Right forelimb (tissue), 1 donor: ENCODE results near the gene PTCH1.

Experiments
- DNase-seq: peaks from one replicate; pipeline ENCODE4 v3.0.0-alpha.2; 2018

PTCH1 gene

DNA sequence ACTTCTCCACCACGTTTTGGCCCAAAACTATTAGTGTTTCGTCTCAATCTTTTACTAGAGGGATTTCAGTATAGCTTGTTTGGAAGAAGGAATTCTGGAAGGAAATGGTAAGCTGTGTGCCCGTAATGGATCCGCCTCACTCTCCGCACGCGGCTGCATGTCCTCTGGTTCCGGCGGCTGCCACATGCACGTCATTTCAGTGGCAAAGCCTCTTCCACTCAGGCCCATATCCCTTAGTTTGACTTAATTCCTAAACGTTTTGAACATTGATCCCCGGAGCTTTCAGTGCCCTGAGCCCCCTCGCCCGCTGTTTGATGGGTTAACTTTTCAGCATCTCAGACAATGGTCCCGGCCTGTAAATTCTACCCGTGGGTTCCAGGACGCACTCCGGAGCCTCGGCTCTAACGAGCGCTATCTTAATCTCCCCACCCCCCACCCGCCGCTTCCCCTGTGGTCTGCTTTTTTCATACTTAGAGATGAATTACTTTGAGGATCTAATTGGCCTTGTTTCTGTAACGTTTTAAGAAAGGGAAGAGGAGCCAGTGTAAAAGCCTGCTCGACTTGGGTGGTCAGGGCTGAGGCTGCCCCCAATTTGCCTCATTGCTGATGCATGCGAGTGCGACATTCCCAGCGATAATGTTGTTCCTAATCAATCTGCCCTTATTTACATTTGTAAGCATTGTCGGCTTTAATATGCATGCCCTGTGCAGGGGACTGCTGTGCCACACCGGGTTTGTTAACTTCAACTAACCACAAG is 4.6 kb downstream of the PTCH1 start:
- peak; percentile 66 for DNase-seq

- DNase-seq = no peak
Measured at GRCh38 chr9:95511616-95511931, 5.2 kb downstream of the PTCH1 start.

GRCh38 chr9:95510709-95511615 is 5.8 kb downstream of the PTCH1 start:
- peak; percentile 94 for DNase-seq

- DNase-seq = peak; percentile 69
Measured at GRCh38 chr9:95509851-95510708, 6.7 kb downstream of the PTCH1 start.

DNA sequence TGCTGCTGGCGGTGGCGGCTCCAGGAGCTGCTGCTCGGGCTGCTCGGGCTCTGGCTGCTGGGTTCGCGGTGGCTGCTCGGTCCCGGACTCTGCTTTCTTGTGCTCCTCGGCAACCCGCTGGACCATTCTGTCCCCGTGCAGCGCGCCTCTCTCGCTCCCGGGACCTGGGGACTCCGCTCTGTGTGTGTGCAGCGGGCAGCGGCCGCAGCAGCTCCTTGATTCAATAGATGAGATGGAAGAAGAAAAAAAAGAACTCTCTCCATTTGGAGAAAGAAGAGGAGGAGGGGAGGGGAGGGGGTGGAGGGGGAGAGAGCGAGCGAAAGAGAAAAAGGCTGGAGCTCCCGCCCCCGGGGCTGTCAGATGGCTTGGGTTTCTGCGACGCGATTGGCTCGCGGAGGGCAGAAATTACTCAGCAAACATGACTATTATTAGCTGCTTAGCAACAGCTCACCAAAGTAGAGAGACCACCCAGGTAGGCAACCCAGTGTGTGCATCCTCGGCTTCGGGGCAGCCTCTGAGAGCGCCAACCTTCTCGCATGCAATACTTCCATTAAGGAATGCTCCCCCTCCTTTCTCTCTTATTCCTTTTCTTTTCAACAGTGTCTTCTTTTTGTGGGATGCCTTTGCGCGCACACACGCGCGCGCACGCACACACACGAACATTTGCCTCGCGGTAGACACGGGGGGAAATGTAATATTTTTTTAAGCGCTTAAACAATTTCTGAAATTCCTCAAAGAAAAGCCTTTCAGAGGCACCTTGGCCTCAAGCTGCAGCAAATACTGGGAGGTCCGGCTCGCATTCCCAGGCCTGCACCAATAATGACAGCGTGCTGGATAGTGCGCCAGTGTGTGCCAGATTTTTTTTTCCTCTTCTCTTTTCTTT is 7.6 kb downstream of the PTCH1 start:
- DNase-seq = peak; percentile 93

GRCh38 chr9:95508242-95508967 is 8.4 kb downstream of the PTCH1 start:
- peak; percentile 58 for DNase-seq

- DNase-seq = peak; percentile 85
Measured at GRCh38 chr9:95507464-95508241, 9.1 kb downstream of the PTCH1 start.

- DNase-seq = peak; percentile 82
Measured at GRCh38 chr9:95506678-95507463, 9.9 kb downstream of the PTCH1 start.

GRCh38 chr9:95506428-95506677 is 10.4 kb downstream of the PTCH1 start:
- peak; percentile 72 for DNase-seq

DNA sequence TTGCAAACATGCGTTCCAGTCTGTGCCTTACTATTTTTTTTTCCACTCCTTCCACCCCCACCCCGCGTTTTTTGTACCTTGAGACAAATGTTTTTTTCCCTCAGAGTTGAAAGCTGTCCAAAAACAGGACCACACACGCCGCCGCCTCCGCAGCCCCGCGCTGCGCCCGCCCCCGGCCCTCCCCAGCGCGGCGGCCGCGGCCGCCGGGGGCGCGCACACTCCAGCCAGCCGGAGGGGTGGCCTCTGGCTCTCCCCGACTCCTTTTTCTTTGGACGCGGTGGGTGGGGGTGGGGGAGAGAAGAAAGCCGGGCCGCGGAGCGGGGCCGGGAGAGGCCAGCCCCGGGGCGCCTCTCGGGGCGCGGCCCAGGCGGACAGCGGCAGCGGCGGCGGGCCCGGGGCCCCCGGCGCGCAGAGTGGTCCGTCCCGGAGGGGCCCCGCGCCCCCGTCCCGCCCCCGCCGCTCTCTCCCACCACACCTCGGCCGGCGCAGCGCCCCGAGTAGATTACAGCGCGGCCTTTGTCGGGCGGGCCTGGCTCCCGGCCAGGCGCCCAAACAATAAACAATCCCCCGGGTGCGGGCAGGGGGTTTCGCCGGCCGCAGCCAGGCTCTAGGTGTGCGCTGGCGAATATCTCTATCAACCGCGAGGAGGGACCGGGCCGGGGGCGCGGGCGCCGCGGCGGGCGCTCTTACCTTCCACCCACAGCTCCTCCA is 10.9 kb downstream of the PTCH1 start:
- DNase-seq = peak; percentile 90

- no peak for DNase-seq
Measured at GRCh38 chr9:95505072-95505716, 11.6 kb downstream of the PTCH1 start.

- no peak for DNase-seq
Measured at GRCh38 chr9:95504053-95504963, 12.5 kb downstream of the PTCH1 start.

- no peak for DNase-seq
Measured at GRCh38 chr9:95503369-95503768, 13.4 kb downstream of the PTCH1 start.

- no peak for DNase-seq
Measured at GRCh38 chr9:95502248-95502647, 14.5 kb downstream of the PTCH1 start.

GRCh38 chr9:95499847-95500246 is 16.9 kb downstream of the PTCH1 start:
- DNase-seq = no peak

- no peak for DNase-seq
Measured at GRCh38 chr9:95499046-95499676, 17.6 kb downstream of the PTCH1 start.

GRCh38 chr9:95498641-95499040 is 18.1 kb downstream of the PTCH1 start:
- DNase-seq = no peak
